GM23248 (cell line): ENCODE data around the gene PODN. TPM values are rescaled to one million over a fixed set of nuclear protein-coding genes. Genes with fewer than 3 reads are reported as not detected.
A peak's percentile ranks its signal among the peaks of the same experiment; 100 is the strongest.

Experiments
- DNase-seq: peaks from one replicate; pipeline ENCODE4 v3.0.0-alpha.2; 2015
- H2AFZ ChIP-seq: fragments of 200-600 bp; sonication (generic); 2 replicates; pipeline ENCODE4 v1.6.1; 2016; ENCODE audit warnings: antibody characterized with exemption
- H3F3A ChIP-seq: fragments of 200-600 bp; sonication (generic); 2 replicates; pipeline ENCODE4 v1.6.1; 2016; ENCODE audit warnings: mild to moderate bottlenecking, antibody characterized with exemption, mixed run types; ENCODE audit not compliant: insufficient read depth
- H3K27ac ChIP-seq: fragments of 200-600 bp; sonication (generic); 2 replicates; pipeline ENCODE4 v1.5.1; 2016; ENCODE audit warnings: mild to moderate bottlenecking
- H3K27me3 ChIP-seq: fragments of 200-600 bp; sonication (generic); replicated peaks from 2 replicates; pipeline ENCODE4 v1.6.1; 2016; ENCODE audit warnings: mild to moderate bottlenecking; ENCODE audit not compliant: insufficient read depth
- H3K36me3 ChIP-seq: fragments of 200-600 bp; sonication (generic); 2 replicates; pipeline ENCODE4 v1.6.1; 2016; ENCODE audit warnings: low read depth, mild to moderate bottlenecking
- H3K4me1 ChIP-seq: fragments of 200-600 bp; sonication (generic); 2 replicates; pipeline ENCODE4 v1.6.1; 2016; ENCODE audit warnings: mild to moderate bottlenecking; ENCODE audit not compliant: insufficient read depth
- H3K4me2 ChIP-seq: fragments of 200-600 bp; sonication (generic); one replicate; pipeline ENCODE4 v1.6.1; 2016; ENCODE audit warnings: mild to moderate bottlenecking; ENCODE audit not compliant: unreplicated experiment
- H3K4me3 ChIP-seq: fragments of 200-600 bp; sonication (generic); 2 replicates; pipeline ENCODE4 v1.5.1; 2016; ENCODE audit warnings: mild to moderate bottlenecking
- H3K79me2 ChIP-seq: fragments of 200-600 bp; sonication (generic); 2 replicates; pipeline ENCODE4 v1.6.1; 2016; ENCODE audit warnings: mild to moderate bottlenecking; ENCODE audit not compliant: insufficient read depth
- H3K9ac ChIP-seq: fragments of 200-600 bp; sonication (generic); 2 replicates; pipeline ENCODE4 v1.6.1; 2016; ENCODE audit warnings: mild to moderate bottlenecking
- H3K9me2 ChIP-seq: fragments of 200-600 bp; sonication (generic); 2 replicates; pipeline ENCODE4 v1.6.1; 2016; ENCODE audit warnings: mixed run types, mild to moderate bottlenecking, moderate library complexity; ENCODE audit not compliant: insufficient read depth
- H3K9me3 ChIP-seq: fragments of 200-600 bp; sonication (generic); one replicate; pipeline ENCODE4 v1.6.1; 2017; ENCODE audit warnings: low read depth
- H4K20me1 ChIP-seq: fragments of 200-600 bp; sonication (generic); 2 replicates; pipeline ENCODE4 v1.6.0; 2016; ENCODE audit not compliant: insufficient read depth
- EZH2 ChIP-seq: fragments of 200-600 bp; sonication (generic); IDR thresholded peaks from 2 replicates; pipeline ENCODE4 v1.6.1; 2018; ENCODE audit warnings: antibody characterized with exemption, mild to moderate bottlenecking; ENCODE audit not compliant: insufficient read depth, poor library complexity, severe bottlenecking
- EZH2phosphoT487 ChIP-seq: fragments of 200-600 bp; sonication (generic); IDR thresholded peaks from 2 replicates; pipeline ENCODE4 v1.6.1; 2018; ENCODE audit warnings: antibody characterized with exemption, moderate library complexity, mild to moderate bottlenecking, low read depth; ENCODE audit not compliant: insufficient read depth
- WGBS, 2 experiments: methylation state at CpG; one replicate each; pipeline ENCODE4 v1.1.6; 2015 to 2017; ENCODE audit warnings: low lambda C conversion rate in 2 of 2, low coverage in 1 of 2; ENCODE audit errors: missing lambda C conversion rate in 2 of 2; 5-methylcytosine and 5-hydroxymethylcytosine counted together
- in situ Hi-C: fragments of 300-500 bp; cut with MboI; formaldehyde crosslinking; loops from 2 replicates; pipeline ENCODE4 v1.15.0; 2020
- polyA plus RNA-seq: library from polyadenylated mRNA; unstranded; fragments of >200 nt; fragmentation: Nextera tagmentation; extraction: Ambion mirVana; gene quantifications from 2 replicates; pipeline ENCODE4 v1.2.1, GENCODE V29; 2016
- total RNA-seq: library from RNA; depleted of rRNA; stranded (reverse); fragments of >200 nt; shearing (Covaris generic); gene quantifications from 2 replicates; pipeline ENCODE4 v1.2.3, GENCODE V29; 2014

The PODN gene
- total and polyA plus RNA-seq, 2 experiments from 2014 or later: 54.8 to 71.6 TPM

GRCh38 chr1:53125122-53125521 is 63.1 kb downstream of the PODN start:
- DNase-seq: no peak
- no peak overlapping the region for H3K4me2 ChIP-seq
- H3K27me3 ChIP-seq: no peaks in the 10 kb centered on the region
- 49 to 66% methylated on average over 6 of the region's 6 CpGs for WGBS, 2 experiments
- TF ChIP-seq EZH2 (no peak), EZH2phosphoT487 (no peak)
- in situ Hi-C loops: no loop called here
- H3K36me3 ChIP-seq: no peaks in the 10 kb centered on the region
- no peaks in the 10 kb centered on the region for H4K20me1 ChIP-seq
- H3K4me1 ChIP-seq: peaks cover 44% of the 10 kb centered on the region
- no peaks in the 10 kb centered on the region for H3K9me2 ChIP-seq
- H2AFZ ChIP-seq: no peak overlapping the region
- H3F3A ChIP-seq: peaks cover 10% of the 10 kb centered on the region; the same call in 1 of the 2 replicates
- H3K9me3 ChIP-seq: no peaks in the 10 kb centered on the region
- no peaks in the 10 kb centered on the region for H3K79me2 ChIP-seq
- H3K27ac ChIP-seq: peak overlapping the region; percentile 98
- H3K4me3 ChIP-seq: no peak overlapping the region
- H3K9ac ChIP-seq: 0 out of 2 replicates have a peak overlapping the region, but pooled peaks have one; percentile 84

GRCh38 chr1:53125623-53126360 is 63.8 kb downstream of the PODN start:
- TF ChIP-seq EZH2phosphoT487 (no peak), EZH2 (no peak)

GRCh38 chr1:53126495-53126894 is 64.5 kb downstream of the PODN start:
- Histone ChIP-seq H3K79me2 (no peaks in the 10 kb centered on the region), H3K9me3 (no peaks in the 10 kb centered on the region), H2AFZ (no peak overlapping the region), H3K9me2 (no peaks in the 10 kb centered on the region), H3K4me3 (no peak overlapping the region), H3K27ac (no peak overlapping the region), H3F3A (peaks cover 10% of the 10 kb centered on the region; the same call in 1 of the 2 replicates), H3K4me2 (no peak overlapping the region), H4K20me1 (no peaks in the 10 kb centered on the region), H3K27me3 (no peaks in the 10 kb centered on the region), H3K36me3 (no peaks in the 10 kb centered on the region), H3K4me1 (peaks cover 43% of the 10 kb centered on the region), H3K9ac (0 out of 2 replicates have a peak overlapping the region, but pooled peaks have one; percentile 30)
- TF ChIP-seq EZH2phosphoT487 (no peak), EZH2 (no peak)
- in situ Hi-C loops: no loop called here
- no peak for DNase-seq
- 21 to 27% methylated on average over 1 of the region's 1 CpG for WGBS, 2 experiments

More at GRCh38 chr1:53125623-53126360, 63.8 kb downstream of the PODN start:
- Histone ChIP-seq H3K4me2 (no peak overlapping the region), H3K4me1 (peaks cover 44% of the 10 kb centered on the region), H3K36me3 (no peaks in the 10 kb centered on the region), H3K27me3 (no peaks in the 10 kb centered on the region), H3K27ac (peak overlapping the region; percentile 98; the same call in 1 of the 2 replicates), H3F3A (peaks cover 10% of the 10 kb centered on the region; the same call in 1 of the 2 replicates), H3K4me3 (no peak overlapping the region), H3K9ac (0 out of 2 replicates have a peak overlapping the region, but pooled peaks have one; percentile 30), H3K9me2 (no peaks in the 10 kb centered on the region), H3K79me2 (no peaks in the 10 kb centered on the region), H4K20me1 (no peaks in the 10 kb centered on the region), H2AFZ (peak overlapping the region; percentile 37; the same call in 1 of the 2 replicates), H3K9me3 (no peaks in the 10 kb centered on the region)
- no peak for DNase-seq
- 59 to 64% methylated on average over 8 to 10 of the region's 10 CpGs for WGBS, 2 experiments
- in situ Hi-C loops: no loop called here

DNA sequence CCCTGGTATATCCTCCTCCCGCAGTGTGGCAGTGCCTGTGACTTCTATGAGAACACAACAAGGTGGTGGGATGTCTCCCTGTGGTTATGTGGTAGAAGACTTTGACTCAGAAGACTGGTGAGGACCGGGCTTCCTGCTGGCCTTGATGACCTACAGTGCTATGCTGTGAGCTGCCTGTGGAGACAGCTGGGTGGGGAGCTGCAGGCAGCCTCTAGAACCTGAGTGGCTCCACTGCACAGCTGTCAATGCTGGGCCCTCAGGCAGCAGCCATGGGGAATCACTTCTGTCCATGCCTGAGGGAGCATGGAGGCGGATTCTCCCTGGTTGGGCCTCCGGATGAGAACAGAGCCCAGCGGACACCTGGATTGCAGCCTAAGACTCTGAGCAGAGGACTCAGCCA is 65.5 kb downstream of the PODN start:
- Histone ChIP-seq H3K27ac (peak overlapping the region; percentile 5; the same call in 1 of the 2 replicates), H2AFZ (no peak overlapping the region), H3K79me2 (no peaks in the 10 kb centered on the region), H3K4me3 (no peak overlapping the region), H3K9me3 (no peaks in the 10 kb centered on the region), H3K27me3 (no peaks in the 10 kb centered on the region), H3K9me2 (no peaks in the 10 kb centered on the region), H3K4me1 (peaks cover 33% of the 10 kb centered on the region), H3K36me3 (no peaks in the 10 kb centered on the region), H3K9ac (no peak overlapping the region), H3F3A (peaks cover 5% of the 10 kb centered on the region; the same call in 1 of the 2 replicates), H4K20me1 (no peaks in the 10 kb centered on the region), H3K4me2 (no peak overlapping the region)
- WGBS, 2 experiments: 72 to 91% methylated on average over 4 to 5 of the region's 5 CpGs
- DNase-seq: peak; percentile 36
- in situ Hi-C loops: no loop called here
- TF ChIP-seq EZH2 (no peak), EZH2phosphoT487 (no peak)
